Esophagus muscularis mucosa (tissue), 4 donors: Measurements from ENCODE around the gene DYNLT2.

Source experiments
- EP300 ChIP-seq: sonication (generic); formaldehyde crosslinking; IDR thresholded peaks from one replicate; pipeline ENCODE4 v1.6.1; 2017; ENCODE audit warnings: antibody characterized with exemption
- POLR2AphosphoS5 ChIP-seq, 2 donors: sonication (generic); formaldehyde crosslinking; IDR thresholded peaks; one replicate each; pipeline ENCODE4 v1.6.1; 2017; ENCODE audit warnings: antibody characterized with exemption in 2 of 2
- TF ChIP-seq, protein P1 (sequence below), 3 experiments: fragments of 200-600 bp in 2 of 3; fragments of 450-650 bp in 1 of 3; sonication (generic) in 2 of 3; IDR thresholded peaks; one replicate each; pipeline ENCODE4 v1.5.1; 2017 to 2019; ENCODE audit warnings: antibody characterized with exemption in 3 of 3, mild to moderate bottlenecking in 2 of 3, moderate library complexity in 1 of 3

DNA sequence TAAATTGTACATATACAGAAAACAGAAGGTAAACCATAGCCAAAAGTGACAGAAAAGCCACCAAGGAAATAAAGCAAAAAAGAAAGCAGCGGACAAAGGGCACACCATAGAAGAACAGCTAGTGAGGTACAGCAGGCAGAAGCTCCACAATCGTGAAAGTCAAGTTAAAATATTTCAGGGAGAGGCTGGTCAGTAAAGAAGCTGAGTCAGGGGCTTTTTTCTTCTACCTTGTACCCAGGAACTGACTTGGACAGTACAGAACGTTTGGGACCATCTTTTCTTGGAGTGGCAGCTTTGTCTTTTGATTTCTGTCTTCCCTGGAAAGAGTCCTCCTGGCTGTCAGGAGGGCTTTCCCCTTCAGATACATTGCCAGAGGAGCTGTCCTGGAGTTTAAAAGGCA lies 41.4 kb downstream of the DYNLT2 start:
- TF ChIP-seq, protein P1, sequence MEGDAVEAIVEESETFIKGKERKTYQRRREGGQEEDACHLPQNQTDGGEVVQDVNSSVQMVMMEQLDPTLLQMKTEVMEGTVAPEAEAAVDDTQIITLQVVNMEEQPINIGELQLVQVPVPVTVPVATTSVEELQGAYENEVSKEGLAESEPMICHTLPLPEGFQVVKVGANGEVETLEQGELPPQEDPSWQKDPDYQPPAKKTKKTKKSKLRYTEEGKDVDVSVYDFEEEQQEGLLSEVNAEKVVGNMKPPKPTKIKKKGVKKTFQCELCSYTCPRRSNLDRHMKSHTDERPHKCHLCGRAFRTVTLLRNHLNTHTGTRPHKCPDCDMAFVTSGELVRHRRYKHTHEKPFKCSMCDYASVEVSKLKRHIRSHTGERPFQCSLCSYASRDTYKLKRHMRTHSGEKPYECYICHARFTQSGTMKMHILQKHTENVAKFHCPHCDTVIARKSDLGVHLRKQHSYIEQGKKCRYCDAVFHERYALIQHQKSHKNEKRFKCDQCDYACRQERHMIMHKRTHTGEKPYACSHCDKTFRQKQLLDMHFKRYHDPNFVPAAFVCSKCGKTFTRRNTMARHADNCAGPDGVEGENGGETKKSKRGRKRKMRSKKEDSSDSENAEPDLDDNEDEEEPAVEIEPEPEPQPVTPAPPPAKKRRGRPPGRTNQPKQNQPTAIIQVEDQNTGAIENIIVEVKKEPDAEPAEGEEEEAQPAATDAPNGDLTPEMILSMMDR (IDR thresholded peaks at IDR 0.05), result no peak
- no peak for TF ChIP-seq POLR2AphosphoS5 (IDR thresholded peaks at IDR 0.05)
- no peak for TF ChIP-seq EP300
